ENCODE results near the gene MIB2. TPM values are rescaled to one million over a fixed set of nuclear protein-coding genes. Genes with fewer than 3 reads are reported as not detected.

Gene MIB2
- total and polyA plus RNA-seq, 4 donors = 35.5 to 80.5 (median 50.8) TPM

DNA sequence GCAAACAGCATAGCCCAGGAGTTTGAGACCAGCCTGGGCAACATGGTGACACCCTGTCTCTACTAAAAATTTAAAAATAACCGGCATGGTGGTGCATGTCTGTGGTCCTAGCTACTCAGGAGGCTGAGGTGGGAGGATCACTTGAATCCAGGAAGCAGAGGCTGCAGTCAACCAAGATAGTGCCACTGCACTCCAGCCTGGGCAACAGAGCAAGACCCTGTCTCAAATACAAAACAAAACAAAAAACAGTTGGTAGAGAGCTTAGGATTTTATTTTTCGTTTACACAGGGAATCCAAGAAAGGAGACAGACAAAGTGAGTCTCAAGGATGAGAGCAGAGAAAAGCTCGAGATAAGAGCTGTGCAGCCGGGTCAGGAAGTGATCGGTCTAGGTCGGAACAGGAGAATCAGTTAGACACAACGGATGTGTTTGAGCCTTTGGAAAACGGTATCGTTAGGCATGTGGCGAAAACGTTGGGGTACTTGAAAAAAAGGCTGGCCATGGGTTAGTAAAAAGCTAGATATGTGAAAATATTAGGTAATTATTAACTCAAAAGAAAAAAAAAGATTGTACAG lies 1.7 kb upstream of the MIB2 start:
- H3K4me1 ChIP-seq (ENCODE audit: control insufficient read depth in 5 of 5, insufficient read depth in 5 of 5, low read length in 5 of 5) = peaks cover 6 to 28% (median 10%) of the 10 kb centered on the region in 5 donors
- no peak overlapping the region for H3K9ac ChIP-seq (ENCODE audit: insufficient read depth in 1 of 2, low read length in 2 of 2)

DNA sequence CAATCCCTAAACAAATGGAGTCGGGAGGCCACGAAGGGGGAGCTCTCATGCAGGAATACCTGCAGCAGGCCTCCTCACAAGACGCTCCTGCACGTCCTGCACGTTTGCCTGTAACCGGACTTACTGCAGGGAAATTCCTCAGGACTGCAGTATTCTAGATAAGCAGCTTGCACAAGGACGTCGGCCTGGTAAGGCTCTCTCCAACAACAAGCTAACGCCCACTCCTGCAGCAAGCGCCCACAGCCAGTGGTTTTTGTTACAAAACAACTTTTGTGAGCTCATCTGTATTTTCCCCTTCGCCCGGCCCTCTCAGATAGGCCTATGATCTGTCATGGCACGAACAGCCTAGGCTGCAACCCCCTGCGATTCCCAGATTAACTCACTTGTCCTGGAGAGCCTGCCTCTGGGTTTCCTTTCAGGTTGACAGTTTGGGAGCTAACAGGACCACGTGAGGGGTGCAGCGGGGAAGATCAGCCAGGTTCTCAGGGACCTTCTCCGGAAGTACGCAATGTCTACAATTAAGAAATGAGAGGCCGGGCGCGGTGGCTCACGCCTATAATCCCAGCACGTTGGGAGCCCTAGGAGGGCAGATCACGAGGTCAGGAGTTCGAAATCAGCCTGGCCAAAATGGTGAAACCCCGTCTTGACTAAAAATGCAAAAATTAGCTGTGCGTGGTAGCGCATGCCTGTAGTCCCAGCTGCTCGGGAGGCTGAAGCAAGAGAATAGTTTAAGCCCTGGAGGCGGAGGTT lies 921 bp upstream of the MIB2 start:
- ATAC-seq (ENCODE audit: insufficient read depth, low FRiP score) (no peak), DNase-seq (peak; percentile 44 to 80 (median 78))
- WGBS, 2 donors = 9 to 10% methylated on average over 30 of the region's 30 CpGs
- H3K9me3 ChIP-seq (ENCODE audit: control insufficient read depth in 4 of 4, insufficient read depth in 3 of 4, low read length in 3 of 4) = no peaks in the 10 kb centered on the region
- peak overlapping the region in 1 of 2 donors; percentile 38 for H3K9ac ChIP-seq (ENCODE audit: insufficient read depth in 1 of 2, low read length in 2 of 2)
- peak overlapping the region; percentile 47 for H3K4me3 ChIP-seq
- H3K4me1 ChIP-seq (ENCODE audit: control insufficient read depth in 5 of 5, insufficient read depth in 5 of 5, low read length in 5 of 5) = peaks cover 6 to 28% (median 10%) of the 10 kb centered on the region in 5 donors
- no peaks in the 10 kb centered on the region for H3K27me3 ChIP-seq (ENCODE audit: control insufficient read depth in 3 of 3, insufficient read depth in 3 of 3, low read length in 2 of 3)
- peak overlapping the region in 1 of 2 donors; percentile 84 for H3K27ac ChIP-seq (ENCODE audit: low read depth in 1 of 2, low read length in 1 of 2)
- TF ChIP-seq, protein P1, sequence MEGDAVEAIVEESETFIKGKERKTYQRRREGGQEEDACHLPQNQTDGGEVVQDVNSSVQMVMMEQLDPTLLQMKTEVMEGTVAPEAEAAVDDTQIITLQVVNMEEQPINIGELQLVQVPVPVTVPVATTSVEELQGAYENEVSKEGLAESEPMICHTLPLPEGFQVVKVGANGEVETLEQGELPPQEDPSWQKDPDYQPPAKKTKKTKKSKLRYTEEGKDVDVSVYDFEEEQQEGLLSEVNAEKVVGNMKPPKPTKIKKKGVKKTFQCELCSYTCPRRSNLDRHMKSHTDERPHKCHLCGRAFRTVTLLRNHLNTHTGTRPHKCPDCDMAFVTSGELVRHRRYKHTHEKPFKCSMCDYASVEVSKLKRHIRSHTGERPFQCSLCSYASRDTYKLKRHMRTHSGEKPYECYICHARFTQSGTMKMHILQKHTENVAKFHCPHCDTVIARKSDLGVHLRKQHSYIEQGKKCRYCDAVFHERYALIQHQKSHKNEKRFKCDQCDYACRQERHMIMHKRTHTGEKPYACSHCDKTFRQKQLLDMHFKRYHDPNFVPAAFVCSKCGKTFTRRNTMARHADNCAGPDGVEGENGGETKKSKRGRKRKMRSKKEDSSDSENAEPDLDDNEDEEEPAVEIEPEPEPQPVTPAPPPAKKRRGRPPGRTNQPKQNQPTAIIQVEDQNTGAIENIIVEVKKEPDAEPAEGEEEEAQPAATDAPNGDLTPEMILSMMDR (IDR thresholded peaks at IDR 0.05; ENCODE audit: control extremely low read depth, extremely low read depth) = no peak
- peaks cover 0 to 12% (median 9%) of the 10 kb centered on the region in 4 donors for H3K36me3 ChIP-seq (ENCODE audit: control insufficient read depth in 4 of 4, insufficient read depth in 4 of 4, low read length in 4 of 4)

More for the DNA sequence above, 1.7 kb upstream of the MIB2 start:
- 54 to 69% methylated on average over 11 of the region's 11 CpGs for WGBS, 2 donors
- ATAC-seq (ENCODE audit: insufficient read depth, low FRiP score) = no peak
- peak overlapping the region in 1 of 2 donors; percentile 57 for H3K27ac ChIP-seq (ENCODE audit: low read depth in 1 of 2, low read length in 1 of 2)
- H3K4me3 ChIP-seq = no peak overlapping the region
- DNase-seq = no peak
- H3K9me3 ChIP-seq (ENCODE audit: control insufficient read depth in 4 of 4, insufficient read depth in 3 of 4, low read length in 3 of 4) = no peaks in the 10 kb centered on the region
- peaks cover 0 to 12% (median 9%) of the 10 kb centered on the region in 4 donors for H3K36me3 ChIP-seq (ENCODE audit: control insufficient read depth in 4 of 4, insufficient read depth in 4 of 4, low read length in 4 of 4)
- TF ChIP-seq, protein P1 (IDR thresholded peaks at IDR 0.05; ENCODE audit: control extremely low read depth, extremely low read depth) = no peak
- no peaks in the 10 kb centered on the region for H3K27me3 ChIP-seq (ENCODE audit: control insufficient read depth in 3 of 3, insufficient read depth in 3 of 3, low read length in 2 of 3)

DNA sequence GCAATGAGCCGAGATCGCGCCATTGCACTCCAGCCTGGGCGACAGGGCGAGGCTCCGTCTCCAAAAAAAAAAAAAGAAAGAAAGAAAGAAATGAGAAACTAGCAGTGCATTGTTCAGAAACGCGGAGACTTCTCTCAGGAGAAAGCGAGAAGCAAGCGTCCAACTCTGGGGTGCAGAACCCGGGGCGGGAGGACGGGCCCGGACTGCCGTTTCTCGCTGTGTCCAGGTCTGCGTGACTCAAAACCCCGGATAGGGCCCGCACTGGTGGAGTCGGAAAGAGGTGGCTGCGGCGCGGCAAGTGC lies 395 bp upstream of the MIB2 start:
- TF ChIP-seq, protein P1 (IDR thresholded peaks at IDR 0.05; ENCODE audit: control extremely low read depth, extremely low read depth) = no peak
- no peaks in the 10 kb centered on the region for H3K27me3 ChIP-seq (ENCODE audit: control insufficient read depth in 3 of 3, insufficient read depth in 3 of 3, low read length in 2 of 3)
- peak overlapping the region; percentile 47 for H3K4me3 ChIP-seq
- H3K9ac ChIP-seq (ENCODE audit: insufficient read depth in 1 of 2, low read length in 2 of 2) = peak overlapping the region in 1 of 2 donors; percentile 38
- peak overlapping the region; percentile 84 to 100 for H3K27ac ChIP-seq (ENCODE audit: low read depth in 1 of 2, low read length in 1 of 2)
- ATAC-seq (ENCODE audit: insufficient read depth, low FRiP score) = no peak
- peaks cover 6 to 28% (median 13%) of the 10 kb centered on the region in 5 donors for H3K4me1 ChIP-seq (ENCODE audit: control insufficient read depth in 5 of 5, insufficient read depth in 5 of 5, low read length in 5 of 5)
- WGBS, 2 donors = 0% methylated on average over 23 of the region's 23 CpGs
- DNase-seq = no peak
- H3K36me3 ChIP-seq (ENCODE audit: control insufficient read depth in 4 of 4, insufficient read depth in 4 of 4, low read length in 4 of 4) = peaks cover 0 to 12% (median 9%) of the 10 kb centered on the region in 4 donors
- no peaks in the 10 kb centered on the region for H3K9me3 ChIP-seq (ENCODE audit: control insufficient read depth in 4 of 4, insufficient read depth in 3 of 4, low read length in 3 of 4)
